HG02840 (cell line): Measurements from ENCODE around the gene ASPRV1.

ENCODE experiments used
- ATAC-seq: cut with Tn5 transposase; IDR thresholded peaks from one replicate; pipeline ENCODE4 v1.9.1; 2021; ENCODE audit warnings: mild to moderate bottlenecking, moderate library complexity, moderate number of reproducible peaks; ENCODE audit not compliant: unreplicated experiment, low FRiP score

ASPRV1 gene

DNA sequence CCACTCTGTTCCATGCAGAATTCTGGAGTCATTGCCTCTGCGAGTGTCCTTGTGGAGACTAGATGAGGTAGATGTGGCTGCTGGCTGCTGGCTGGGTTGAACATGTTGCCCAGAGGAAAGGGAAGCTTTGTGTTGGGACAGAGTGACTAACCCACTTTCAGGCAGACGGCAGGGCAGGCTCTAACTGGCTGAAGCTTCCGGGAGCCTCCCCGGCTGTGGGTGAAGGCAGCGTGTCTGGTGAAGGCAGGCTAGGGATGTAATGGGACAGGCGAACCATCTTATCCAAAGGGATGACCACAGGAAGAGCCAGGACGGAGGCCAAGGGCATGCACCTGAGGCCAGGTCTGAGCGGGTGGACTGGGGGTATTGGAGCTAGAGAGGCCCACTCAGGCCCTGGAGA is 16.0 kb downstream of the ASPRV1 start:
- ATAC-seq: no peak

DNA sequence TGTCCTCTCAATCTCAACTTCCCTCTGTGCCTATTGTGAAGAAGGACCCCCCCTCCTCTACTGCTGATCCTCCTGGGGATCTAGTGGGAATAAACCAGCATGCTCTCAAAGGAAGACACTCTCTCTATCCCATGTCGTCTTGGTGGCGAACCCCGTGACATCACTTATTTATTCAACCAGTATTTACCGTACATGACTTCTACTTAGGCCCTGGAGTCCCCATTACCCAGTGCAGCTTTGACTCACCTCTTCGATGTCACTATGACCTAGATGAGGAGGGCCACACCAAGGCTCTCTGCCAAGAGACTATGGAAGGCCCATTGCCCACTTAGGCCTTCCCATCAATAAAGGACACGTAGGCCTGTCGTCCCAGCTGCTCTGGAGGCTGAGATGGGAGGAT is 16.7 kb downstream of the ASPRV1 start:
- no peak for ATAC-seq

DNA sequence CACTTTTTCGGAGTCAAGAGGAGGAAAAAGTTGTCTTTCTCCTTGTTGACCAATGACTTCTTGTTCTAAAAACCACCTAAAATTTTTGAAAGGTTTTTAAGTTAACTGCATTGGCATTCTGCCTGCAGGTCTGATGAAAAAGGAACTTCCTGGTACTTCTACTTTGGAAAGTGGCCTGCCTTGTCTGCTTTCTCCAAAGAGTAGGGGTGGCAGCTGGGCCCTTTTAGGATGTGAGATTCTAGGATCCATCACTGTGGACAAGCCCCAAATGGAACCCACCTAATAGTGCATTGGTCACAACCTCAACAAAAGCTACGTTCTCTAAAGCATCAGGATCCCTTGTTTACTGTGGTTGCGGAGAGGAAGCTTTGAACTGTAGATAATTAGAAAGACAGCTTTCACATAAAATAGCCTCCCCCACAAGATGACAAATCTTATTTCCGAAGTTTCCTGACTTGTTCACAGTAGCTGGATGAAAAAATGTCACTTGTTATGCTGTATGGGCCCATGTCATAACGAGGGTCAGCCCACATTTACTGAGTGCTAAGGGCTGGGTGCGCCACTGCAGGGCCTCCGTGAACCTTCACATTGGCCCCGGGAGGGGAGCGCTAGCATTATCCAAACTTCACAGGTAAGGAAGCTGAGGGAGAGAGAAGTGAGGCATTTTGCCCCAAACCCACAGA is 17.4 kb downstream of the ASPRV1 start:
- ATAC-seq: no peak

DNA sequence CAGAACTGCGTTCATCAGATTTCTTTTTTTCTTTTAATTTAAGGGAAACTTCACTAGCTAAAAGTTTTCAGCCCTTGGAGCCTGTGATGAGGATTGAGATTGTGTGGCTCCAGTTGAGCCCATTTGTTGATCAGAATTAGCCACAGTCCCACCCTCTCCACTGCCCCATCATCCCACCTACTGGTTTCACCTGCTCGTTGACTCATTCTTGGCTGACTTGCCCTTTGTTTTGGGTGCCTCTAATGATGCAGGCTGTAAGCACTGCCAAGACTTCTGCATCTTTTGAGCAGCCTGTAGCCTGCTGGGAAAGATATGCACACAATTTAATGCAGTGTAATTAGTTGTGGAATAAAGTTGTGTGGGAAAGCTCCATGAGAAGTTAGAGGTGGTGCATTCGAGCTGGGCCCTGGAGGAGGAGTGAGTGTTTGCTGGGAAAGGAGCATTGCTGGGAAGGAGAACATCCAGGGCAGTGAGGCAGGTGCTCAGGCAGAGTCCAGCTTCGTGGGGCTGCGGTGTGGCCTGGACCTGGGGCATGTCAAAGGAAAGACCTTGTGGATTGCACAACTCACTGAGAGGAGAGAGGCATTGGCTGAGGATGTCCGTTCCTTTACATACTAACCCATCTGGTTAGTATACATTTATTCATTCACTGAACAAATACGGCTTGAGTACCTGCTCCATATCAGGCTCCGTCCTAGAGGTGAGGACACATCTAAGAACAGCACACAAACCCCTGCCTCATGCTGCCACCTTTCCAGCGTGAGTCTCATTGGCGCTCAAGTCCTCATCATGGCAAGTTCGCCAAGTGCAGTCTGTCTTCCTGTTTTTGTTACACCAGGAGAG is 18.2 kb downstream of the ASPRV1 start:
- ATAC-seq: no peak

DNA sequence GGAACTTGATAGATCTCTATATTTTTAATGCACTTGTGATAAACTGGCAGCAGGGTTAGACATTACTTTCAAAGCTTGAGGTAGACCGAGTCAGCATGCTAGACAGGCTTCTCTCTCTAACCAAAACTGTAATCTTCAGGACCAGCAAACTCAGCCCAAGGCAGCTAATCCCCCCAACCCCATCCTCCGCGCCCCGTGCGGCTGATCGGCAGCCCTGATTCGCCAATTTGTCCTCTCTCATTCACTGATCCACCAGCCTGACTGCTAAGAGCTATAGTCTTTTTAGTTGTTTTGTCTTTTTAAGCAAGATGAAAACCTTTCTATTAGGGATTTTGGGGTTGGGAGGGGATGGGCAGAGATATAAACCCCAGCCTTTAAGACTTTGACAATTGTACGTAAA is 20.7 kb downstream of the ASPRV1 start:
- ATAC-seq: no peak

DNA sequence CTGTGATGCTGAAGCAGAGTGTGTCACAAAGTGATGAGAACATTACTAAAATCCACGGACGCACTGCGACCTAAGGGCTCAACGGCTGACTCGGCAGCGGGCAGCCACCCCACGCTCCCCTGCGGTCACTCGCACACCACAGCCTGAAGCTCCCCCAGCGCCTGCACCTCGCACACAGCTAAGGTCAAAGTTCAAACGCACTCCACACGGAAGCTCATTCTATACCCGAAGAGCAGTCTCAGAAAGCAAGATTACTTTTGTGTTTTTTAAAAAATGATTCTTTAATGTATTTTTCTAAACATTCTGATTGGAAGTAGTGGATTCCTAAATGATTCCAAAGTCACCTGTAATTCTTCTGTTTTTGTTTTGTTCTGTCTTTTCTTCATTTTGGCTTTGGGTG is 21.7 kb downstream of the ASPRV1 start:
- no peak for ATAC-seq

DNA sequence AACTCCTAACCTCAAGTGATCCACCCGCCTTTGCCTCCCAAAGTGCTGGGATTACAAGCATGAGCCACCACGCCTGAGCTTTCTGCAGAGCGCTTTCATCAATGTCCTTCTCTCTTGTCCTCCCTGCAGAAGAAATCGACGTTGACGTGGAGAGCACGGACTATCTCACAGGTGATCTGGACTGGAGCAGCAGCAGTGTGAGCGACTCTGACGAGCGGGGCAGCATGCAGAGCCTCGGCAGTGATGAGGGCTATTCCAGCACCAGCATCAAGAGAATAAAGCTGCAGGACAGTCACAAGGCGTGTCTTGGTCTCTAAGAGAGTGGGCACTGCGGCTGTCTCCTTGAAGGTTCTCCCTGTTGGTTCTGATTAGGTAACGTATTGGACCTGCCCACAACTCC is 23.5 kb downstream of the ASPRV1 start:
- no peak for ATAC-seq

DNA sequence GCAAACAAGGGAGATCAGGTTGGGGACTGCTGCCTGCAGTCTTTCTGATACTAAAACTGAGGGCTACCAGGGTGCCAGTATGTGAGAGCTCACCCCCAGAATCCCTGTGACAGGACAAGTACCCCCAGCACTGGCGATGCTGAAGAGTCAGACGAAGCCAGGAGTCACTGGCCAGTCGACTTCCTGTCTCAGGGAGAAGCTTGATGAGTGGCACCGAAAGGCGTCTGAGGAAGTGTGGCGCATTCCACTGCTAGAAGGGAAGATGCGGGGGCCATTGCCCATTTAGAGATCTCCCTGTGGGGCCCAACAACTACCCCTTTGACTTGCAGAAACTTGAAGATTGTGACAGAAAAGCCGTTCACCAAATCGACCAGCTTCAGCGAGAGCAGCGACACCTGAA is 24.5 kb downstream of the ASPRV1 start:
- ATAC-seq: no peak

DNA sequence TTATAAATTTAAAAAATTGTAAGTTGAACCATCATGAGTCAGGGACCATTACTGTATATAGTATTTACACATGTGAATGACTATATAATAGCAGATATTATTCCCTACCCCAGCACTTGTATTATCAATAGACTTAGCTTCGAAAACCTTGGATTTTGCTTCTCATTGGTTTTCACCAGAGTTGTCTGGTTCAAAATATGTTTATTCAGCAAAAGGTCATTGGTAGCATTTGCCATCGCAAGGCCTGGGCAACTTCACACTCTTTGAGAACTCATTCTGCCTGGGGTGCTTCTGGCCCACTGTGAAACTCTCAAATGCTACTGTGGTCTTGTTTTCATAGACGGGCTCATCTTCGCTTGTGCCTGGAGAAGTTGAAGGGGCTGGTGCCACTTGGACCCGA is 26.4 kb downstream of the ASPRV1 start:
- ATAC-seq: no peak

DNA sequence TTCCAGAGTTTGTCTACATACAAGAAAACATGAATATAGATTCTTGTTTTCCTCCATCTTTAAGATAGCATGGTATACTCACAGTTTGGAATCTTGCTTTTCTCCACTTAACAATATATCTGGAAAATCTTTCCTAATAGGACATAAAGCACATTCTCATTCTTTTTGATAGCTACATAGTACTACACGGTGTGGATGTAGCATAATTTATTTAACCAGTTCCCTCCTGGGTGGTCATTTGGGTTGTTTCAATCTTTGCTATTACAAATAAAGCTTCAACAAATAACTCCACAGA is 26.9 kb downstream of the ASPRV1 start:
- ATAC-seq: no peak

DNA sequence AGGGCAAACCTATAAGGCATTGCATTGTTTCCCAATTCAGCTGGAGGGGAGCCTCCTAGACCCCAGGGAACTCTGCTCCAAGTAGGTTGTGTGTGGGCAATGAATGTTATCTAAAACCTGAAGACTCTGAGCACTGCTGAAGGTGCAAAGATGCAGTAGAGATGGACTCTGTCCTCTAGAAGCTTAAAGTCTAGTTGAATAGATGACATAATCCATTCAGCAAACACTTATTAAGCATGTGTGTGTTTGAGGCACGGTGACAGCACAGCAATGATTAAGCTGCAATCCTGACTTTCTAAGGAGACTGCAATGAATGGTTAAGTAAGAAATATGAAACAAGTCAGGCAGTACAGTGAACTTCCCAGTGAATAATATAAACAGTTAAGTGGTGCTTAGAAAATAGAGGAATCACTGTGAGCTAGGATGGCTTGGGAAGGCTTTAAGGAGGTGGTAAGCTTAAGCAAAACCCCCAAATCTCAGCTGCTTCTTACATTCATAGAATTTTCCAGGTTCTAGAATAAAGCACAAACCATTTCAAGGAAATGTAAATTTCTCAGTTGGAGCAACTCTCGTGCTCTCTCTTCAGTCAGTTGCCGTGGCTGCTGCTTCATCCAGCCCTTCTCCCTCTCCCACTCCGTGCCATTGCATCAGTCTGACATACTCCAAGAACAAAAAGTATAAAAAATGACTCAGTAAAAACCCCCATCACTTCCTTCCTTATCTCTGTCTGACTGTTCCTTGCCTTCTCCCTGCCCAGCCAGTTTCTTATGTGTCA is 27.4 kb downstream of the ASPRV1 start:
- no peak for ATAC-seq

DNA sequence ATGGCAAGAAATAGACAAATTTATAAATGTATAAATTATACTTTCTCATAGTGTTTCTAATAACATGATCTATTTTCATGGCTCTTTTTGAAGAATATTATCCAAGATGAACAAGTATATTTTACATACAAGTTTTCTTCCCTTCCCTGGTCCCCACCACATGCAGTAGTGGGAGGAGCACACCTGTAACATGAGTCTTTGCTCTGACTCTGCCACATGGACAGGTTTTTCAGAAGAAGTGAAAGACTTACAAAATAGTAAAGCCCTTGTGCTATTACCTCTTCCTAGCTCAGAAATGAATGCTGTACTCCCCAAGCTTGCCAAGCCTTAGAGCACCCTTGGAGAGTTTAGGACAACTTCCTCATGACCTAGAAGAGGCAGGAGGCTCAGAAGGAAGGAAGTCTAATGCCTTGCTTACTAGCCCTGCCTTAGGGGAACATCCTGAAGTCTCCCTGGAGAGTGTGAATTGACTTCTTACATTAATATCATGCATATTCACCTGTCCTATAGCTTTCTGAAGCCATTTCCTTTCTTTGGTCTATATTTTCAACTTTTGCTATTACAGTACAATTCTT is 28.1 kb downstream of the ASPRV1 start:
- no peak for ATAC-seq

DNA sequence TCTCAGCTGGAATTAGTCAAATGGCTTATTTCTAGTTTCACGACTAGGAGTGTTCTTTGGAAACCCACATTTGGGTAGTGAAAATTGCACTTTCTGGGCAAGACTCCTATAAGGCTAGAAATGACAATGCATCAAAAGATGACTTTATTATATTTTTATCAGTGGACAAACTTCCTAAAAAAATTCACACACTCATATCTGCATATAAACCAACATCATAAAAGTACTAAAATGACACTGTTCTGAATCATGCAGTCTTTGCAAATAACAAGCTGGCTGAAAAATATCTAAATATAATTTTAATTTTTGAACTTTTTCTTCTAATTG is 28.9 kb downstream of the ASPRV1 start:
- no peak for ATAC-seq

DNA sequence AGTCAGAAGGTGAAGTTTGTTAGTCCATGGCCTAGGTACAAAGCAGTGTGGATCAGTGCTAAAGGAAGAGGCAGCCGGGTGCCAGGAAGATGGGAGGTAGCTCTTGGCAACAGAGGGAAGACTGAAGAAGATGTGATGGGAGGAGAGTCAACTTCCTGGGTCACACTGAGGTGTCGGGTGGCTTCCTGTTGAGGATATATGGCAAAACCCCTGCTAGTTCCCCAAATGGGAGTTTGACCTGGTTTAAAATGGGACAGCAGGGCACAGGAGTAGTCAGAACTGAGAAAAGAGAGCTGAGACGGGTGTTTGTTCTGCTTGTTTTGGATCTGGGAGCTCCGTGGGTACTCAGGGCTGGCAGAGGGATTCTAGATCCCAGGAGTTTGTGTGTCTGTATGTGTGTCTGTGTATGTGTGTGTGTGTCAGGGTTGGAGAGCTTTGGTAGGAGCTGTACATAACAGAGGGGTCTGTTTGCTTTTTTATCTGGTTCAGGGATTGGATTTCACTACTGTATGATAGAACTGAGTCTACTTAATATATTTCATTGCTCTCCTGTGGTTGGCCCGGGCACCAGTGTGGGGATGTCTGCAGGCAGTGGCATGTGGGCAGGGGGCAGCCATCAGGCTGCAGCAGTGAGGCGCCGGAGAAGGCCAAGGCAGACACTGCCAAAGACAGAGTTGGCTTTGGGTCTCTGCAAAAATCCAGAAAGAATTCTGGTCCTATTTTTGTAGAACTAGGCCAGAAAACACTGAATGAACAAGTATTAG is 29.4 kb downstream of the ASPRV1 start:
- no peak for ATAC-seq

DNA sequence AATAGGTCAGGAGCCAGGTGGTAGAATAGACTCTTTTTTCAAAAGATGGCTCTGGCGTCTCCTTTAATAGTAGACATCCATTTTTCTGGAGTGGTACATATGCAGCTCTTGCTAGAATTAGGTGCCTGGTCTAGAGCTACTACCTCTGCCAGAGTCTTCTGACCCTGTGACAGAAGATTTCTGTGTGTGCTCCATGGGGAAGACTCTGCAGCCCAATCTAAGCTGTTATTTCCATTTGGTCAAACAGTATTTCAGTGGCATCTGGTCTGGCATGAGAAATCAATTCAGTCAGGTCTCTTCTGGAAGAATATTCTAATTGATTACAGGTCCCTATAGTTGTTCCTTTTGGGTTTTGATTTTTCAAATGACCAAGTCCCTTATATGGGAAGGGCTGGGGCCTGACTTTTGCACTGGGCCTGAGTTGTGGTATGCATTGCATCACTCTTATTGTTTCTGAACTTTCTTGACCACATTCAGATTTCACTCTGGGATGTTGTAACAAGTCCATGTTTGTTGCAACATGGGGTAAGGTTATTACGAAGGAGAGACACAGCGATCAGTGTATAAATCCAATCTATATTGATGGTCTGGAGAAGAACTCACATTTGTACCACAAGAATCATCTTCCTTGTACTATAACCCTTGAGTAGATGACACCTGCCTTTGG is 34.4 kb downstream of the ASPRV1 start:
- ATAC-seq: no peak

DNA sequence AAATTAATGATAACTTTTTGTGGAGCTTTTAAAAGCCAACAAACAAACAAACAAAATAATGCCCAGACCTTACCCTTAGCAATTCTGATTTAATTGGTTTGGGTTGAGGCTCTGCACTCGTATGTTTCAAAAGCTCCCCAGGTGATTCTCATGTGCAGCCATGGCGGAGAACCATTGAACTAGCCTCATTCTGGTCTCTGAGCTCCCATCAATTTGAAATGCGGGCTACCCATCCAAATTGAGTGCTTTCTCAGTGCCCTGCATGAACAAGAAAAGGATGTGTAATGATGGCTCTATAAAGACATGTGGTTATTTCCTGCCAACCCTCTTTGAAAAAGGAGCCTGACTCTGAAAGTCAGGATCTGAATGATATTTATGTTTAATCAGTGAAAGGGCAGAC is 38.3 kb downstream of the ASPRV1 start:
- ATAC-seq: no peak

DNA sequence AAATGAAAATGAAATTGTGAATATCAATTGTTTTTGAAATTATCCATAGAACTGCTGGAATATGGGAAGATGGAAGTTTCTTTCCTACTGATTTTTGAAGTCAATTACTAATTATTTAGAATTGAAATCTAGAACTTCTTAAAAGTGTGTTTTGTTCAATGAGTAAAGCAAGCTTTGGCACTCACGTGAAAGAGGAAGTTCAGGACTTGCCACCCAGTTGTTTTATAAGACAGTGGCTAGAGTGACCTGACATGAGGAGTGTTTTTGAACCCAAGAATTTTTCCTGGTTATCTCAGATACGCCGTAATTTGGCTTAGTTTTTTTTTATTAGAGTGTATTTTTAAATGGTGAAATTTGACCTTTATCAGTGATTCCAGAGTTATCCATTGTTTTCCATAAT is 43.0 kb downstream of the ASPRV1 start:
- ATAC-seq: no peak

DNA sequence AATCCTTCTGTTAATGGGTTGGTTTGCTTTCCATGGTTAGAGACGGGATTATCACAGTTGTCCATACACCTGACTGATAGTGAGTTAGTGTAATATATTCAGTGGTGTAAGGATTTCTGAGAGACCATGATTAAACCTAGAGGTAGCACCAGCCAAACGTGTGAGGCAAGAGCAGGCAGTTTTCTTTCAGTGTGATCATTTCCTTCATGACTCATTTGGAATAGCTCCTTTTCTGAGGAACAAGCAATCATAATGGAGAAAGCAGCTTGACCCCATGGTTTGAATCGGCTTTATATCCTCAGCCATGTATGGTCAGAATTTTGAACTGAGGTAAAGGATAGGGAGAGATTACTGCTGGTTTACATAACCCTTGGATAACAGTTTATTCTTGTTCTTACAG is 43.6 kb downstream of the ASPRV1 start:
- ATAC-seq: no peak

DNA sequence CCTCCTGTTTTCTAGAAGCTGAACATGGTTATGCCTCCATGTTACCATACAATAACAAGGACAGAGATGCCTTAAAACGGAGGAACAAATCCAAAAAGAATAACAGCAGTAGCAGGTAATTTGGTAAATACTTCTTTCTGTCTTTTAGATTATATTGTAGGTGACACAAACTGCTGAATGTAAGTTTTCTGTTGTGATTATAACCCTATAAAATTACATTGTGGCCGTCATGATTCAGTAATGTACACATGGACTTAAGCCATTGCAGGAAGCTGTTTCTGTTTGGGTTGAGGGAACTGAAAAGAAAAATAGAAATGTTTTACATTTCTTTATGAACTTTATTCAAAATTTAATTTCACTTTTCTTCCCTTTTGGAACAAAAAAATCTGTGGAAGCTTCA is 45.3 kb downstream of the ASPRV1 start:
- no peak for ATAC-seq
